HG03097 (cell line): ENCODE results near the gene ORAI2.
"Not testable (repeated sequence)": the region's sequence is repeated elsewhere in the genome, so short reads cannot be mapped to it uniquely, and the experiment has no call there.

Source experiments
- ATAC-seq: cut with Tn5 transposase; IDR thresholded peaks from one replicate; pipeline ENCODE4 v1.9.1; 2021; ENCODE audit not compliant: unreplicated experiment, low FRiP score

Gene ORAI2

GRCh38 chr7:102444961-102445673 is 11.7 kb downstream of the ORAI2 start:
- no peak for ATAC-seq

- no peak for ATAC-seq
Observed at GRCh38 chr7:102445674-102446071, 12.3 kb downstream of the ORAI2 start.

GRCh38 chr7:102446387-102447156 is 13.2 kb downstream of the ORAI2 start:
- ATAC-seq: no peak

GRCh38 chr7:102447311-102447710 is 13.9 kb downstream of the ORAI2 start:
- no peak for ATAC-seq

GRCh38 chr7:102449136-102449535 is 15.8 kb downstream of the ORAI2 start:
- ATAC-seq: no peak

- no peak for ATAC-seq
Observed at GRCh38 chr7:102450242-102450641, 16.9 kb downstream of the ORAI2 start.

- ATAC-seq: no peak
Observed at GRCh38 chr7:102451371-102452054, 18.1 kb downstream of the ORAI2 start.

- no peak for ATAC-seq
Observed at GRCh38 chr7:102452451-102452850, 19.1 kb downstream of the ORAI2 start.

- no peak for ATAC-seq
Observed at GRCh38 chr7:102453319-102453718, 19.9 kb downstream of the ORAI2 start.

- no peak for ATAC-seq
Observed at GRCh38 chr7:102454468-102454867, 21.1 kb downstream of the ORAI2 start.

GRCh38 chr7:102454932-102455331 is 21.6 kb downstream of the ORAI2 start:
- not testable (repeated sequence) for ATAC-seq

GRCh38 chr7:102455596-102455995 is 22.2 kb downstream of the ORAI2 start:
- ATAC-seq: no peak

- no peak for ATAC-seq
Observed at GRCh38 chr7:102456327-102456726, 23.0 kb downstream of the ORAI2 start.

- ATAC-seq: no peak
Observed at GRCh38 chr7:102457352-102457924, 24.1 kb downstream of the ORAI2 start.

- ATAC-seq: no peak
Observed at GRCh38 chr7:102459221-102459844, 26.0 kb downstream of the ORAI2 start.

GRCh38 chr7:102460467-102460866 is 27.1 kb downstream of the ORAI2 start:
- ATAC-seq: no peak

- no peak for ATAC-seq
Observed at GRCh38 chr7:102463841-102464576, 30.6 kb downstream of the ORAI2 start.

GRCh38 chr7:102464577-102465280 is 31.4 kb downstream of the ORAI2 start, which contains the start of the genes ALKBH4 and LRWD1:
ALKBH4 (minus strand) TSS chr7:102464863; CDS start chr7:102464836, 27 bp downstream.
LRWD1 (plus strand) TSS chr7:102464984; CDS start chr7:102465081, 97 bp downstream.
- peak; percentile 78 for ATAC-seq

GRCh38 chr7:102466097-102466496 is 32.7 kb downstream of the ORAI2 start:
- no peak for ATAC-seq
